OCI-LY3 (cell line): ENCODE data around the gene RAPGEF3.

Experiments
- H2AFZ ChIP-seq: fragments of 200-600, 300-600 bp; shearing (Covaris generic); 2 replicates; pipeline ENCODE4 v1.6.0; 2014; ENCODE audit warnings: antibody characterized with exemption, low read depth, low read length
- H3K27ac ChIP-seq: fragments of 200-600, 300-600 bp; sonication (generic); 2 replicates; pipeline ENCODE4 v1.5.1; 2014; ENCODE audit warnings: mild to moderate bottlenecking, low read length, moderate library complexity, mixed read lengths
- H3K27me3 ChIP-seq: fragments of 200-600, 300-600 bp; sonication (generic); 2 replicates; pipeline ENCODE4 v1.6.1; 2014; ENCODE audit warnings: low read depth, low read length, mixed read lengths
- H3K36me3 ChIP-seq: fragments of 200-600, 300-600 bp; sonication (generic); replicated peaks from 2 replicates; pipeline ENCODE3; 2014; ENCODE audit warnings: low read depth, low read length, mixed read lengths
- H3K4me1 ChIP-seq: fragments of 300-600, 200-600 bp; sonication (generic); 2 replicates; pipeline ENCODE4 v1.6.1; 2014; ENCODE audit warnings: low read length, mixed read lengths
- H3K4me2 ChIP-seq: fragments of 200-600, 300-600 bp; sonication (generic); 2 replicates; pipeline ENCODE4 v1.6.1; 2014; ENCODE audit warnings: low read length, mixed read lengths
- H3K4me3 ChIP-seq: fragments of 300-600, 200-600 bp; sonication (generic); 2 replicates; pipeline ENCODE4 v1.5.1; 2014; ENCODE audit warnings: antibody characterized with exemption, mild to moderate bottlenecking, low read length, moderate library complexity
- H3K79me2 ChIP-seq: fragments of 300-600, 200-600 bp; shearing (Covaris generic); 2 replicates; pipeline ENCODE4 v1.6.1; 2014; ENCODE audit warnings: mild to moderate bottlenecking, low read length, mixed read lengths
- H3K9ac ChIP-seq: fragments of 300-600, 200-600 bp; shearing (Covaris generic); 2 replicates; pipeline ENCODE4 v1.6.0; 2014; ENCODE audit warnings: mild to moderate bottlenecking, low read length, moderate library complexity
- H3K9me3 ChIP-seq: fragments of 200-600, 300-600 bp; shearing (Covaris generic); 2 replicates; pipeline ENCODE4 v1.6.1; 2014; ENCODE audit warnings: low read length, mixed read lengths; ENCODE audit not compliant: insufficient read depth
- H4K20me1 ChIP-seq: fragments of 200-600, 300-600 bp; sonication (generic); 2 replicates; pipeline ENCODE4 v1.6.1; 2016; ENCODE audit warnings: low read length, mixed read lengths; ENCODE audit not compliant: insufficient read depth
- EZH2phosphoT487 ChIP-seq: fragments of 200-600 bp; shearing (Covaris generic); IDR thresholded peaks from 2 replicates; pipeline ENCODE4 v1.6.1; 2018; ENCODE audit warnings: antibody characterized with exemption, mixed run types, low read depth
- TF ChIP-seq, protein P1 (sequence below): fragments of 200-600, 300-600 bp; sonication (generic); IDR thresholded peaks from 2 replicates; pipeline ENCODE4 v1.5.1; 2014; ENCODE audit warnings: antibody characterized with exemption, low read length, low read depth

The RAPGEF3 gene

DNA sequence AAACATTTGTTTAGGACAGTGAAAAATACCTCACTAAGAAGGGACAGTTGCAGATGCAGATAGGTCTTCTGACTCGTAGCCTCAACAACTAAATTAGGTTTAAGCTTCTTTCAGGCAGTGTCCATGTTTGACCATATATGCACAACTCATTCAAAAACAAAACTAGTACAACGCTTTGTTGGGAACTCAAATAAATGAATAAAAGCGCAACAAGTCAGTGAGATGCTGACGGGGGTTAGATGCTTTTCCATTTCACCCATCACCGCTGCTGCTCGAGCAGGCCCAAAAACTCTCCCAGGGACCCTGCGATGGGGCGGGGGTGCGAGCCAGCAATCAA lies 53.5 kb downstream of the RAPGEF3 start:
- H3K79me2 ChIP-seq, result peaks cover 86% of the 10 kb centered on the region
- H3K27ac ChIP-seq, result peak overlapping the region; percentile 97
- no peaks in the 10 kb centered on the region for H3K9me3 ChIP-seq
- H3K36me3 ChIP-seq, result peaks cover 11% of the 10 kb centered on the region
- no peak overlapping the region for H2AFZ ChIP-seq
- peaks cover 42% of the 10 kb centered on the region for H3K4me1 ChIP-seq
- no peaks in the 10 kb centered on the region for H3K27me3 ChIP-seq
- peak overlapping the region; percentile 91 for H3K9ac ChIP-seq
- H4K20me1 ChIP-seq, result peaks cover 19% of the 10 kb centered on the region
- no peak for TF ChIP-seq EZH2phosphoT487
- TF ChIP-seq, protein P1, sequence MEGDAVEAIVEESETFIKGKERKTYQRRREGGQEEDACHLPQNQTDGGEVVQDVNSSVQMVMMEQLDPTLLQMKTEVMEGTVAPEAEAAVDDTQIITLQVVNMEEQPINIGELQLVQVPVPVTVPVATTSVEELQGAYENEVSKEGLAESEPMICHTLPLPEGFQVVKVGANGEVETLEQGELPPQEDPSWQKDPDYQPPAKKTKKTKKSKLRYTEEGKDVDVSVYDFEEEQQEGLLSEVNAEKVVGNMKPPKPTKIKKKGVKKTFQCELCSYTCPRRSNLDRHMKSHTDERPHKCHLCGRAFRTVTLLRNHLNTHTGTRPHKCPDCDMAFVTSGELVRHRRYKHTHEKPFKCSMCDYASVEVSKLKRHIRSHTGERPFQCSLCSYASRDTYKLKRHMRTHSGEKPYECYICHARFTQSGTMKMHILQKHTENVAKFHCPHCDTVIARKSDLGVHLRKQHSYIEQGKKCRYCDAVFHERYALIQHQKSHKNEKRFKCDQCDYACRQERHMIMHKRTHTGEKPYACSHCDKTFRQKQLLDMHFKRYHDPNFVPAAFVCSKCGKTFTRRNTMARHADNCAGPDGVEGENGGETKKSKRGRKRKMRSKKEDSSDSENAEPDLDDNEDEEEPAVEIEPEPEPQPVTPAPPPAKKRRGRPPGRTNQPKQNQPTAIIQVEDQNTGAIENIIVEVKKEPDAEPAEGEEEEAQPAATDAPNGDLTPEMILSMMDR, result no peak
- H3K4me2 ChIP-seq, result peak overlapping the region; percentile 91
- peak overlapping the region; percentile 82 for H3K4me3 ChIP-seq

DNA sequence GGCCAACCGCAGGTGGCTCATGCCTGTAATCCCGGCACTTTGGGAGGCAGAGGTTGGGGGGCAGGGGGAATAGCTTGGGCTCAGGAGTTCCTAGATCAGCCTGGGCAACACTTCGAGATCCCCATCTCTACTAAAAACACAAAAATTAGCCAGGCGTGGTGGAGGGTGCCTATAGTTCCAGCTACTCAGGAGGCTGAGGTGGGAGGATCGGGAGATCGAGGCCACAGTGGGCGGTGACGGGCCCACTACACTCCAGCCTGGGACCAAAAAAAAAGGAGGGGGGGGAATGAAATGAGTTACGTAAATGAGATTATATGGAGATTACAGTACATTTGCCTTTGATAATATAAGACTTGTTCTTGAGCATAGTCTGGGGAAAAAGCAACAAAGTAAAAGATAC lies 54.0 kb downstream of the RAPGEF3 start:
- no peak overlapping the region for H3K27ac ChIP-seq

DNA sequence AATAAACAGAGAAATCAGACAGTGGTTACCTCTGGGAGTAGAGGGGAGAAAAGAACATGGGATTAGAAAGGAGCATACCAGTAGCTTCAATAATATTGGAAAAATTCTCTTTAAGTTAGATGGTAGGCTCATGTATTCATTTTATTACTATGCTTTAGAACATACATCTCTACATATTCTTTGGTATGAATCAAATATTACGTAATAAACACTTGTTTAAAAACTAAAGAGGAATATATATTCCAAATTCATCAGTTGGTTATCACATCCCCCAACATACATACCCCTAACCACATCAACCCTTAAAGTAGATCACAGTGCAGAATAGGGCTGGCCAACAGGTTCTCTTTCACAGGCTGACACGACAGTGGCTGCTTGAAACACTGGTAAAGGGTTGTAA lies 58.4 kb downstream of the RAPGEF3 start:
- Histone ChIP-seq H3K4me3 (no peak overlapping the region), H2AFZ (no peak overlapping the region), H3K4me1 (peaks cover 28% of the 10 kb centered on the region), H3K9ac (no peak overlapping the region), H3K27ac (no peak overlapping the region), H3K79me2 (peaks cover 62% of the 10 kb centered on the region), H4K20me1 (peaks cover 19% of the 10 kb centered on the region), H3K27me3 (no peaks in the 10 kb centered on the region), H3K36me3 (peaks cover 35% of the 10 kb centered on the region), H3K9me3 (no peaks in the 10 kb centered on the region), H3K4me2 (no peak overlapping the region)
- no peak for TF ChIP-seq EZH2phosphoT487
- TF ChIP-seq, protein P1, result no peak

More for the DNA sequence above, 54.0 kb downstream of the RAPGEF3 start:
- H4K20me1 ChIP-seq, result peaks cover 19% of the 10 kb centered on the region
- H2AFZ ChIP-seq, result no peak overlapping the region
- TF ChIP-seq, protein P1, result no peak
- no peak for TF ChIP-seq EZH2phosphoT487
- peak overlapping the region; percentile 91 for H3K9ac ChIP-seq
- peaks cover 12% of the 10 kb centered on the region for H3K36me3 ChIP-seq
- peaks cover 37% of the 10 kb centered on the region for H3K4me1 ChIP-seq
- peak overlapping the region; percentile 91 for H3K4me2 ChIP-seq
- no peaks in the 10 kb centered on the region for H3K9me3 ChIP-seq
- H3K79me2 ChIP-seq, result peaks cover 83% of the 10 kb centered on the region
- H3K27me3 ChIP-seq, result no peaks in the 10 kb centered on the region
- H3K4me3 ChIP-seq, result peak overlapping the region; percentile 82

DNA sequence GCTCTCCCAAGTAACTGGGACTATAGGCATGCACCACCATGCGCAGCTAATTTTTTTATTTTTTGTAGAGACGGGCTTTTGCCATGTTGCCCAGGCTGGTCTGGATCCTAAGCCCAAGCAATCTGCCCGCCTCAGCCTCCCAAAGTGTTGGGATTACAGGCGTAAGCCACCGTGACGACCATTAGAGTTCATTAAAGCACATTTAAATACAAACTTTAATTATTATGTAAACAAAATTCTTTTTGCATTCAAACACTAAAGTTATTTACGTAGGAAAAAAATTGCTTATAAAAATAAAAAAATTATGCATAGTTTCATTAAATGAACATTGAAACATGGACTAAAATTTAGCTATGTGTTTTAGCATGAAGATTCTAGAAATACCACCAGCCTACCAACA lies 60.0 kb downstream of the RAPGEF3 start:
- Histone ChIP-seq H3K27ac (peak overlapping the region; percentile 73), H3K79me2 (peaks cover 46% of the 10 kb centered on the region), H3K4me2 (peak overlapping the region; percentile 68; the same call in 1 of the 2 replicates), H3K27me3 (no peaks in the 10 kb centered on the region), H4K20me1 (peaks cover 7% of the 10 kb centered on the region; the same call in 1 of the 2 replicates), H2AFZ (no peak overlapping the region), H3K4me3 (no peak overlapping the region), H3K9ac (0 out of 2 replicates have a peak overlapping the region, but pooled peaks have one; percentile 34), H3K4me1 (peaks cover 18% of the 10 kb centered on the region), H3K36me3 (peaks cover 48% of the 10 kb centered on the region), H3K9me3 (no peaks in the 10 kb centered on the region)
- TF ChIP-seq, protein P1, result no peak
- no peak for TF ChIP-seq EZH2phosphoT487
